SK-N-SH (cell line): ENCODE measurements around the gene MYL12B. TPM values are rescaled to one million over a fixed set of nuclear protein-coding genes. Genes with fewer than 3 reads are reported as not detected.

Experiments used
- CTCF ChIA-PET: fragments of 300-600, 350-600 bp; formaldehyde crosslinking; extraction: SDS; loops from one replicate; lab custom pipeline; 2021; lab: Yijun Ruan, JAX
- POLR2A ChIA-PET: fragments of 350-600 bp; sonication (Branson Sonifier 250); formaldehyde crosslinking; extraction: SDS; loops from one replicate; lab custom pipeline; 2020; ENCODE audit warnings: antibody characterized with exemption, inconsistent platforms; lab: Yijun Ruan, JAX
- DNase-seq: peaks from one replicate; pipeline ENCODE4 v3.0.0; 2012
- H2AFZ ChIP-seq: fragments of 200-600 bp; sonication (generic); 2 replicates; pipeline ENCODE4 v1.8.1; 2016; ENCODE audit warnings: antibody characterized with exemption, mild to moderate bottlenecking, low read depth
- H3F3A ChIP-seq: fragments of 200-600 bp; sonication (generic); replicated peaks from 2 replicates; pipeline ENCODE3; 2016; ENCODE audit warnings: antibody characterized with exemption, mild to moderate bottlenecking; ENCODE audit not compliant: insufficient read depth
- H3K27ac ChIP-seq, 2 experiments: fragments of 200-500 bp in 1 of 2; fragments of 200-600 bp in 1 of 2; sonication (Bioruptor generic) in 1 of 2; sonication (generic), shearing (Covaris generic) in 1 of 2; 2 replicates each; pipeline versions ENCODE4 v1.5.1 to v1.6.1; 2014 to 2016; ENCODE audit warnings: low read depth in 2 of 2, inconsistent platforms in 1 of 2, low read length in 1 of 2, mild to moderate bottlenecking in 1 of 2, mixed read lengths in 1 of 2
- H3K27me3 ChIP-seq: fragments of 200-600 bp; sonication (generic), shearing (Covaris generic); 2 replicates; pipeline ENCODE4 v1.6.1; 2016; ENCODE audit warnings: mixed run types; ENCODE audit not compliant: insufficient read depth
- H3K36me3 ChIP-seq, 2 experiments: fragments of 200-500 bp in 1 of 2; fragments of 200-600 bp in 1 of 2; sonication (Bioruptor generic) in 1 of 2; sonication (generic) in 1 of 2; replicated peaks in 1 of 2; 2 replicates each; pipeline versions ENCODE3 to v1.5.1; 2014 to 2016; ENCODE audit warnings: low read length in 1 of 2, mild to moderate bottlenecking in 1 of 2; ENCODE audit not compliant: insufficient read depth in 2 of 2, control insufficient read depth in 1 of 2
- H3K4me1 ChIP-seq, 2 experiments: fragments of 200-500 bp in 1 of 2; fragments of 200-600 bp in 1 of 2; sonication (Bioruptor generic) in 1 of 2; sonication (generic), shearing (Covaris generic) in 1 of 2; 2 replicates each; pipeline versions ENCODE4 v1.5.1 to v1.6.1; 2014 to 2016; ENCODE audit warnings: low read depth in 1 of 2, low read length in 1 of 2, mixed run types in 1 of 2; ENCODE audit not compliant: insufficient read depth in 2 of 2, control insufficient read depth in 1 of 2
- H3K4me2 ChIP-seq: fragments of 200-600 bp; sonication (generic), shearing (Covaris generic); 2 replicates; pipeline ENCODE4 v1.6.1; 2017; ENCODE audit warnings: mixed run types
- H3K4me3 ChIP-seq, 2 experiments: fragments of 200-500 bp in 1 of 2; fragments of 200-600 bp in 1 of 2; sonication (Bioruptor generic) in 1 of 2; sonication (generic), shearing (Covaris generic) in 1 of 2; 2 replicates each; pipeline versions ENCODE4 v1.5.1 to v1.8.1; 2014 to 2016; ENCODE audit warnings: low read depth in 2 of 2, inconsistent platforms in 1 of 2, low read length in 1 of 2, mild to moderate bottlenecking in 1 of 2, mixed read lengths in 1 of 2, moderate library complexity in 1 of 2
- H3K79me2 ChIP-seq: fragments of 200-600 bp; sonication (generic); 2 replicates; pipeline ENCODE4 v1.8.1; 2017; ENCODE audit warnings: mild to moderate bottlenecking; ENCODE audit not compliant: insufficient read depth
- H3K9ac ChIP-seq: fragments of 200-600 bp; sonication (generic); 2 replicates; pipeline ENCODE4 v1.6.1; 2017; ENCODE audit warnings: mixed run types
- H3K9me2 ChIP-seq: fragments of 200-600 bp; sonication (generic); 2 replicates; pipeline ENCODE4 v1.6.1; 2017; ENCODE audit warnings: mixed run types
- H3K9me3 ChIP-seq: fragments of 200-600 bp; sonication (generic); 2 replicates; pipeline ENCODE4 v1.6.1; 2017; ENCODE audit warnings: mixed run types, mild to moderate bottlenecking, moderate library complexity
- H4K20me1 ChIP-seq: fragments of 200-600 bp; sonication (generic); 2 replicates; pipeline ENCODE4 v1.6.1; 2017; ENCODE audit warnings: mild to moderate bottlenecking, mixed run types; ENCODE audit not compliant: insufficient read depth
- CHD2 ChIP-seq: fragments of 150-350 bp; IDR thresholded peaks from 2 replicates; pipeline ENCODE4 v1.6.1; 2018; ENCODE audit warnings: low read length; ENCODE audit not compliant: partially characterized antibody
- EP300 ChIP-seq, 2 experiments: IDR thresholded peaks; 2 replicates each; pipeline versions ENCODE4 v1.4.0 to v1.6.1; 2012; ENCODE audit warnings: borderline replicate concordance in 1 of 2, low read depth in 1 of 2, low read length in 1 of 2
- FOSL2 ChIP-seq: IDR thresholded peaks from 2 replicates; pipeline ENCODE4 v1.4.0; 2012; ENCODE audit warnings: low read depth, mild to moderate bottlenecking, moderate library complexity, borderline replicate concordance
- FOXM1 ChIP-seq: IDR thresholded peaks from 2 replicates; pipeline ENCODE4 v1.4.0; 2012; ENCODE audit warnings: low read depth, mild to moderate bottlenecking
- JUND ChIP-seq: IDR thresholded peaks from 2 replicates; pipeline ENCODE4 v1.4.0; 2012
- MXI1 ChIP-seq: IDR thresholded peaks from 2 replicates; pipeline ENCODE4 v1.6.1; 2012; ENCODE audit warnings: mild to moderate bottlenecking, low read depth, low read length, improper control_type of control experiment
- NRF1 ChIP-seq: IDR thresholded peaks from 2 replicates; pipeline ENCODE4 v1.6.1; 2012; ENCODE audit warnings: low read depth, mild to moderate bottlenecking, low read length
- PBX3 ChIP-seq: IDR thresholded peaks from 2 replicates; pipeline ENCODE4; 2012
- POLR2AphosphoS5 ChIP-seq: IDR thresholded peaks from 2 replicates; pipeline ENCODE4 v1.6.1; 2012; ENCODE audit warnings: low read depth, low read length
- RCOR1 ChIP-seq: fragments of 150-350 bp; IDR thresholded peaks from 2 replicates; pipeline ENCODE4 v1.6.1; 2017; ENCODE audit warnings: antibody characterized with exemption, low read length
- RXRA ChIP-seq: IDR thresholded peaks from 2 replicates; pipeline ENCODE4 v1.4.0; 2012; ENCODE audit warnings: low read depth, mild to moderate bottlenecking, borderline replicate concordance
- SIN3A ChIP-seq: IDR thresholded peaks from 2 replicates; pipeline ENCODE4 v1.6.1; 2012; ENCODE audit warnings: low read depth, mild to moderate bottlenecking, low read length, moderate library complexity, borderline replicate concordance
- YY1 ChIP-seq: IDR thresholded peaks from 2 replicates; pipeline ENCODE4 v1.4.0; 2012; ENCODE audit warnings: low read depth, mild to moderate bottlenecking
- WGBS: methylation state at CpG from one replicate; pipeline ENCODE4 v1.1.6; 2017; ENCODE audit warnings: low lambda C conversion rate; 5-methylcytosine and 5-hydroxymethylcytosine counted together
- polyA plus RNA-seq, 3 experiments: library from polyadenylated mRNA; depleted of rRNA; stranded (reverse); fragments of >200 nt; gene quantifications; 2 replicates each; pipeline ENCODE4 v1.2.3, GENCODE V29; 2012
- TF ChIP-seq, protein P1 (sequence below): fragments of 150-350 bp; IDR thresholded peaks from 2 replicates; pipeline ENCODE4 v1.6.1; 2017; ENCODE audit warnings: antibody characterized with exemption, low read length, low read depth, borderline replicate concordance
- TF ChIP-seq, protein P2 (sequence below): IDR thresholded peaks from 2 replicates; pipeline ENCODE4 v1.6.1; 2012; ENCODE audit warnings: mild to moderate bottlenecking, low read depth, low read length, moderate library complexity
- TF ChIP-seq, protein P3 (sequence below): IDR thresholded peaks from 2 replicates; pipeline ENCODE4 v1.4.0; 2012; ENCODE audit warnings: low read depth, borderline replicate concordance

Gene MYL12B
- polyA plus RNA-seq, 1 of the 3 experiments (the other 2 are of a cell fraction): 555 TPM

DNA sequence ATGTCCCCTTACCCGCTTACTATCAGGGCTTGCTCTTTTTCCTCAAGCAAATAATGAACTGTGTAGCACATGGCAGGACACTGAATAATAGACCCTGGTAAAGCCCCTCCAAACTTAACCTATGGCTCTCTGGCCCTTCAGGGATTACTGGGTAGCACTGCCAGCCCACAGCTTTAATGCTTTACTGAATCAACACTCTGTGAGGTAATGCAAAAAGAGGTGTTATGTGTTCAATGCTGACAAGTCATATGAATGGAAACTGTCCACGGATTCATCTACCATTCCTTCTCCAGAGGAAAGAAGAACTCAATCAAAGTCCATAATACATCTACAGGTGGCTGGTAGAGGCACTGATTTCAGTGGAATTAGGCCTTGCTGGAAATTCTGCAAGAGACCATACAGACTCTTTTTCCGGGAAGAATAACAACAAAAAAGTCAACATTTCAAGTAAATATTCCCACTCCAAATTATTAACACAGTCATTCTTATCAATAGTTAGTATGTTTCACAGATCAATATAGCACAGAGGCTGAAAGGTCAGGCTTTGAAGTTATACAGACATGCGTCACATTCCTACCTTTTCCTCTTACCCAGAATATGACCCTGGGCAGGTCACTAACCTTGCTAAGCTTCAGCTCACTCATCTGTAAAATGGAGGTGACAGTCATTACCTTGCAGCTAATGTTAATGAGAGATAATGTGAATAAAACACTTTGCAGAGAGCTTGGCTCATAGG is 28.3 kb upstream of the MYL12B start:
- Histone ChIP-seq H3K27ac (no peak overlapping the region), H3K36me3 (no peaks in the 10 kb centered on the region), H3K9me3 (no peaks in the 10 kb centered on the region), H3F3A (no peaks in the 10 kb centered on the region), H3K4me2 (no peak overlapping the region), H3K9ac (no peak overlapping the region), H4K20me1 (no peaks in the 10 kb centered on the region), H3K79me2 (no peaks in the 10 kb centered on the region), H3K27me3 (no peaks in the 10 kb centered on the region), H2AFZ (no peak overlapping the region), H3K4me3 (no peak overlapping the region), H3K9me2 (no peaks in the 10 kb centered on the region), H3K4me1 (no peaks in the 10 kb centered on the region)
- no peak for DNase-seq
- POLR2A ChIA-PET: no interaction called here
- TF ChIP-seq PBX3 (no peak), JUND (no peak), SIN3A (no peak), FOXM1 (no peak), CHD2 (no peak), YY1 (no peak), MXI1 (no peak), POLR2AphosphoS5 (no peak), RCOR1 (no peak), NRF1 (no peak), EP300 (IDR thresholded peaks at IDR 0.05; ENCODE audit: borderline replicate concordance in 1 of 2, low read depth in 1 of 2, low read length in 1 of 2) (no peak), FOSL2 (no peak), RXRA (no peak)
- TF ChIP-seq, protein P1, sequence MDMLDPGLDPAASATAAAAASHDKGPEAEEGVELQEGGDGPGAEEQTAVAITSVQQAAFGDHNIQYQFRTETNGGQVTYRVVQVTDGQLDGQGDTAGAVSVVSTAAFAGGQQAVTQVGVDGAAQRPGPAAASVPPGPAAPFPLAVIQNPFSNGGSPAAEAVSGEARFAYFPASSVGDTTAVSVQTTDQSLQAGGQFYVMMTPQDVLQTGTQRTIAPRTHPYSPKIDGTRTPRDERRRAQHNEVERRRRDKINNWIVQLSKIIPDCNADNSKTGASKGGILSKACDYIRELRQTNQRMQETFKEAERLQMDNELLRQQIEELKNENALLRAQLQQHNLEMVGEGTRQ: no peak
- TF ChIP-seq, protein P2, sequence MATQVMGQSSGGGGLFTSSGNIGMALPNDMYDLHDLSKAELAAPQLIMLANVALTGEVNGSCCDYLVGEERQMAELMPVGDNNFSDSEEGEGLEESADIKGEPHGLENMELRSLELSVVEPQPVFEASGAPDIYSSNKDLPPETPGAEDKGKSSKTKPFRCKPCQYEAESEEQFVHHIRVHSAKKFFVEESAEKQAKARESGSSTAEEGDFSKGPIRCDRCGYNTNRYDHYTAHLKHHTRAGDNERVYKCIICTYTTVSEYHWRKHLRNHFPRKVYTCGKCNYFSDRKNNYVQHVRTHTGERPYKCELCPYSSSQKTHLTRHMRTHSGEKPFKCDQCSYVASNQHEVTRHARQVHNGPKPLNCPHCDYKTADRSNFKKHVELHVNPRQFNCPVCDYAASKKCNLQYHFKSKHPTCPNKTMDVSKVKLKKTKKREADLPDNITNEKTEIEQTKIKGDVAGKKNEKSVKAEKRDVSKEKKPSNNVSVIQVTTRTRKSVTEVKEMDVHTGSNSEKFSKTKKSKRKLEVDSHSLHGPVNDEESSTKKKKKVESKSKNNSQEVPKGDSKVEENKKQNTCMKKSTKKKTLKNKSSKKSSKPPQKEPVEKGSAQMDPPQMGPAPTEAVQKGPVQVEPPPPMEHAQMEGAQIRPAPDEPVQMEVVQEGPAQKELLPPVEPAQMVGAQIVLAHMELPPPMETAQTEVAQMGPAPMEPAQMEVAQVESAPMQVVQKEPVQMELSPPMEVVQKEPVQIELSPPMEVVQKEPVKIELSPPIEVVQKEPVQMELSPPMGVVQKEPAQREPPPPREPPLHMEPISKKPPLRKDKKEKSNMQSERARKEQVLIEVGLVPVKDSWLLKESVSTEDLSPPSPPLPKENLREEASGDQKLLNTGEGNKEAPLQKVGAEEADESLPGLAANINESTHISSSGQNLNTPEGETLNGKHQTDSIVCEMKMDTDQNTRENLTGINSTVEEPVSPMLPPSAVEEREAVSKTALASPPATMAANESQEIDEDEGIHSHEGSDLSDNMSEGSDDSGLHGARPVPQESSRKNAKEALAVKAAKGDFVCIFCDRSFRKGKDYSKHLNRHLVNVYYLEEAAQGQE: no peak
- TF ChIP-seq, protein P3, sequence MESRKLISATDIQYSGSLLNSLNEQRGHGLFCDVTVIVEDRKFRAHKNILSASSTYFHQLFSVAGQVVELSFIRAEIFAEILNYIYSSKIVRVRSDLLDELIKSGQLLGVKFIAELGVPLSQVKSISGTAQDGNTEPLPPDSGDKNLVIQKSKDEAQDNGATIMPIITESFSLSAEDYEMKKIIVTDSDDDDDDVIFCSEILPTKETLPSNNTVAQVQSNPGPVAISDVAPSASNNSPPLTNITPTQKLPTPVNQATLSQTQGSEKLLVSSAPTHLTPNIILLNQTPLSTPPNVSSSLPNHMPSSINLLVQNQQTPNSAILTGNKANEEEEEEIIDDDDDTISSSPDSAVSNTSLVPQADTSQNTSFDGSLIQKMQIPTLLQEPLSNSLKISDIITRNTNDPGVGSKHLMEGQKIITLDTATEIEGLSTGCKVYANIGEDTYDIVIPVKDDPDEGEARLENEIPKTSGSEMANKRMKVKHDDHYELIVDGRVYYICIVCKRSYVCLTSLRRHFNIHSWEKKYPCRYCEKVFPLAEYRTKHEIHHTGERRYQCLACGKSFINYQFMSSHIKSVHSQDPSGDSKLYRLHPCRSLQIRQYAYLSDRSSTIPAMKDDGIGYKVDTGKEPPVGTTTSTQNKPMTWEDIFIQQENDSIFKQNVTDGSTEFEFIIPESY: no peak
- 73% methylated on average over 4 of the region's 4 CpGs for WGBS
- CTCF ChIA-PET: interaction anchor here (2.4 kb wide), 1 partner anchor 12 kb away, joined by 6 read pairs; no protein-coding TSS in a partner anchor
